Spinal cord (tissue), 10 donors: ENCODE data around the gene PRDM5. TPM values are rescaled to one million over a fixed set of nuclear protein-coding genes. Genes with fewer than 3 reads are reported as not detected.

Source experiments
- DNase-seq, 6 donors: peaks; one replicate each; pipeline versions ENCODE4 v3.0.0 to v3.0.0-alpha.2; 2013 to 2015; ENCODE audit warnings: low spot score in 6 of 6, low read depth in 4 of 6
- H3K27ac ChIP-seq: one replicate; pipeline ENCODE4 v1.5.1; 2013; ENCODE audit warnings: low read depth, low read length, control low read depth
- H3K27me3 ChIP-seq: one replicate; pipeline ENCODE4 v1.6.1; 2013; ENCODE audit warnings: low read length; ENCODE audit not compliant: control insufficient read depth, insufficient read depth
- H3K36me3 ChIP-seq: one replicate; pipeline ENCODE4 v1.6.1; 2013; ENCODE audit warnings: low read length; ENCODE audit not compliant: control insufficient read depth, insufficient read depth
- H3K4me1 ChIP-seq: one replicate; pipeline ENCODE4 v1.6.1; 2013; ENCODE audit warnings: low read length; ENCODE audit not compliant: control insufficient read depth, insufficient read depth
- H3K4me3 ChIP-seq: one replicate; pipeline ENCODE4 v1.5.1; 2013; ENCODE audit warnings: low read depth, low read length, control low read depth
- H3K9me3 ChIP-seq: one replicate; pipeline ENCODE4 v1.6.1; 2013; ENCODE audit warnings: low read length; ENCODE audit not compliant: control insufficient read depth, insufficient read depth
- WGBS: methylation state at CpG from one replicate; pipeline ENCODE4 v1.1.5; 2013; ENCODE audit warnings: missing lambda C conversion rate; ENCODE audit not compliant: insufficient coverage; 5-methylcytosine and 5-hydroxymethylcytosine counted together
- polyA plus RNA-seq, 2 donors: library from polyadenylated mRNA; unstranded; fragments of 120-200 nt; gene quantifications; one replicate each; pipeline ENCODE4 v1.2.1, GENCODE V29; 2013; ENCODE audit not compliant: insufficient read length in 2 of 2
- total RNA-seq, 2 donors: library from RNA; depleted of rRNA in 1 of 2; stranded (reverse); fragments of 120-200 nt in 1 of 2; fragments of >200 nt in 1 of 2; gene quantifications; one replicate each; pipeline versions ENCODE4 v1.2.3 to v1.2.4, GENCODE V29; 2013 to 2014
- donor health status: healthy.

PRDM5 gene
- total and polyA plus RNA-seq, 4 donors, result 10.5 to 57.1 (median 33.7) TPM

DNA sequence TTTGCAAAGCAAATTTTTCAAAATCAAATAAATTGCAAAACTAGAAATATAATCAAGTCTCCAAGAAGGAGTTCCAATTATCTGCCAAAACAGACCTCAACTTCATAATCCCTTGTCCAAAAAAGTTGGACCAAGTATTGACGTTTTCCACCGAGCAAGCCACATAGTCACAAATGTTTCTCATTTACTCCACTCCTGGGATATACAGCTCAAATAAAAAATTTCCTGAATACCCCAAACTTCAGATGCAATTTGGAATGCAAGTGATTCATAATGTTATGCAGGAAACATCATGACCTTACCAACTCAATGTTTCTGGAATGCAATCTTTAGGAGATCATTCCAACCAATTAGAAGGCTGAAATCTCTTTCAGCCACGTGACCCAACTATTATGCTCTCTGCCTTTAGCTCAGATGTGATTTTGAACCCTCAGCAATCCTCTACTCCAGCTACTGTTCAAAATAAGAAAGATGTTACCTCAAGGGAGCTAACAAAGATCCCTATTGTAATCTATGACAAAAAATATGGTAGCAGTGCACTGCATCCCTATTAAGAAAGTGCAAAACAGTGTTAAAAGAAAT lies 72.4 kb downstream of the PRDM5 start:
- H3K36me3 ChIP-seq, result no peaks in the 10 kb centered on the region
- no peaks in the 10 kb centered on the region for H3K27me3 ChIP-seq
- H3K4me3 ChIP-seq, result no peak overlapping the region
- no peak overlapping the region for H3K27ac ChIP-seq
- WGBS, result 100% methylated on average over 2 of the region's 3 CpGs
- DNase-seq, result no peak
- no peaks in the 10 kb centered on the region for H3K4me1 ChIP-seq
- H3K9me3 ChIP-seq, result no peaks in the 10 kb centered on the region

DNA sequence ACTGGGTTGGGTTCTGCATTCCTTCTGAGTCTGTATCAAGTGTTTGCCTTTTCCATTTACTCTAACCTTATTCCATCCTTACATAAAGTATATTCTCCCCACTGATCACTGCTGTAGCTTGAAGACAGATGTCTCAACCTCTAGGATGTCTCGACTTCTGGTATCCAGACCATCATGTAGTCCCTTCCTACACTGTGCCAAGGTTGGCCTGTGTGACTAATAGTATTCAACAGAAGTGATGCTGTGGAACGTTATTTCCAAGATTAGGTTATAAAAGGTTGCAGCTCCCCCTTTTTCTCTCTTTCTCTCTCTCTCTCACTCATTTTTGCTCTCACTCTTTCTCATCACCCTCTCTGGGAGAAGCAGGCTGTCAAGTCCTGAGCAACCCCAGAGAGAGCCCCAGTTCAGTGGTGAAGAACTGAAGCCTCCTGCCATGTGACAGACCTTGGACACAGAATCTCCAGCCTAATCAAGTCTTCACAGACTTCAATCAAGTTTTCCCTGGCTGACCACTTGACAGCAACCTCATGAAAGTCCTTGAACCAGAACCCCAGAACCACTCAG lies 75.4 kb downstream of the PRDM5 start:
- Histone ChIP-seq H3K27ac (no peak overlapping the region), H3K4me1 (no peaks in the 10 kb centered on the region), H3K36me3 (no peaks in the 10 kb centered on the region), H3K4me3 (no peak overlapping the region), H3K27me3 (no peaks in the 10 kb centered on the region), H3K9me3 (no peaks in the 10 kb centered on the region)
- DNase-seq, result no peak
- no CpG with 5 or more reads among the region's 2 CpGs for WGBS

DNA sequence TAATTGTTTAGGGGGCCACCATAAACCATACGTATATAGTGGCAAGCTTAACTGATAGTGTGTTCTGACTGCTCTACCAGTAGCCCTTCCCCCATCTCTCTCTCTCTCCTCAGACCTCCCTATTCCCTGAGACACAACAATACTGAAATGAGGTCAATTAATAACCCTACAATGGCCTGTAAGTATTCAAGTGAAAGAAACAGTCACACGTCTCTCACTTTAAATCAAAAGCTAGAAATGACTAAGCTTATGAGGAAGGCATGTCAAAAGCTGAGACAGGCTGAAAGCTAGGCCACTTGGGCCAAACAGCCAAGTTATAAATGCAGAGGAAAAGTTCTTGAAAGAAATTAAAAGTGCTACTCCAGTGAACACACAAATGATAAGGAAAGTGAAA lies 78.0 kb downstream of the PRDM5 start:
- no peaks in the 10 kb centered on the region for H3K27me3 ChIP-seq
- no peaks in the 10 kb centered on the region for H3K4me1 ChIP-seq
- no peaks in the 10 kb centered on the region for H3K9me3 ChIP-seq
- WGBS, result no CpG with 5 or more reads among the region's 2 CpGs
- H3K27ac ChIP-seq, result no peak overlapping the region
- DNase-seq, result no peak
- peaks cover 11% of the 10 kb centered on the region for H3K36me3 ChIP-seq
- H3K4me3 ChIP-seq, result no peak overlapping the region

DNA sequence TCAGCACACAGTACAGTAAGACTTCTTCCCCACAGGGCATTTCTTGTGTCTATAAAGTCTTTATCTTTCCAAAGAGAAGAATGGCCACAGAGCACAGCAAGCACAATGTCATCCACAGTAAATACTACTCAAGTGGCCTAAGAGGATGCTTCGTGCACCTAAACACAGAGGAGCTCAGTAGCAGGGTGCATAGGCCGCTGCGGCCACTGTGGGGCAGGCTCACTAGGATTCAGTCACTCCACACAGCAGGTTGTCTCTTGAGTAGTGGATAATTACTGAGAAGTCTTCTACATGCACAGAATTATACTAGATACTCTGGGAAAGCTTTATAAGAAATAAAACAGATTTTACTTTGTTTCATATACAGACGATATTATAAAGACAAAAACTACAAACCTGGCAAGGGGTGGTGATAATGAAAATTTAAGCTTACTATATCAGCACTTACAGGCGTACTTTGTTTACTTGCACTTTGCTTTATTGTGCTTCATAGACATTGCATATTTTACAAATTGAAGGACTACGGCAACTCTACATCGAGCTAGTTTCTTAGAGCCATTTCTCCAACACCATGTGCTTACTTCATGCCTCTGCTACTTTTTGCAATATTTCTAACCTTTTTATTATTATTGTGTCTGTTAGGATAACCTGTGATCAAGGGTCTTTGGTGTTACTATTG lies 78.5 kb downstream of the PRDM5 start:
- DNase-seq, result peak in 1 of 6 donors; percentile 31
- no CpG with 5 or more reads among the region's 7 CpGs for WGBS
- no peaks in the 10 kb centered on the region for H3K27me3 ChIP-seq

DNA sequence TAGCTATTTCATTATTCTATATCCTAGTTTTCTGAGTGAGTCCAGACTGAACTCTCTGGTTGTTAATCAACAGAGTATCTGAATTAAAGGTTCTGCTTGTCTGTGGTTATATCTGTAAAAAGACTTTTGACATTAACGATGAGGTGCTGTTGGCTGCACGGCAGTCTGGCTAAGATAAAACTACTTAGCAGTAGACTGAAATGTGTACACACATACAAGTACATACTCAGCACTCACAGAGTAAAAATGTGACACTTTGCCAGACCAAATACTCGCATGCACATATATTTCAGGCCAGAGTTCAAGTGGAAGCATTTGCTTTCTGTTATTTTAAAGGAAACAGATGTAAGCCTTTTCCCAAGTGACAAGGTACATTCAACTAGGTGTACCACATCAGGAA lies 80.5 kb downstream of the PRDM5 start:
- H3K9me3 ChIP-seq, result no peaks in the 10 kb centered on the region
- peaks cover 16% of the 10 kb centered on the region for H3K36me3 ChIP-seq
- no CpG with 5 or more reads among the region's 3 CpGs for WGBS
- no peak for DNase-seq
- no peaks in the 10 kb centered on the region for H3K4me1 ChIP-seq
- H3K27ac ChIP-seq, result no peak overlapping the region
- H3K4me3 ChIP-seq, result no peak overlapping the region
- H3K27me3 ChIP-seq, result no peaks in the 10 kb centered on the region

More for the DNA sequence above, 78.5 kb downstream of the PRDM5 start:
- Histone ChIP-seq H3K9me3 (no peaks in the 10 kb centered on the region), H3K36me3 (peaks cover 12% of the 10 kb centered on the region), H3K27ac (no peak overlapping the region), H3K4me1 (no peaks in the 10 kb centered on the region), H3K4me3 (no peak overlapping the region)

GRCh38 chr4:120841580-120841979 lies 80.9 kb downstream of the PRDM5 start:
- H3K36me3 ChIP-seq, result peaks cover 16% of the 10 kb centered on the region
- no peaks in the 10 kb centered on the region for H3K27me3 ChIP-seq
- H3K27ac ChIP-seq, result no peak overlapping the region
- no CpG with 5 or more reads among the region's 3 CpGs for WGBS
- no peaks in the 10 kb centered on the region for H3K9me3 ChIP-seq
- no peak for DNase-seq
- no peaks in the 10 kb centered on the region for H3K4me1 ChIP-seq
- no peak overlapping the region for H3K4me3 ChIP-seq

GRCh38 chr4:120839974-120840751 lies 82.4 kb downstream of the PRDM5 start:
- H3K9me3 ChIP-seq, result no peaks in the 10 kb centered on the region
- DNase-seq, result no peak
- H3K27ac ChIP-seq, result no peak overlapping the region
- no peaks in the 10 kb centered on the region for H3K27me3 ChIP-seq
- H3K36me3 ChIP-seq, result peaks cover 16% of the 10 kb centered on the region
- H3K4me1 ChIP-seq, result no peaks in the 10 kb centered on the region
- 94% methylated on average over 18 of the region's 18 CpGs for WGBS
- H3K4me3 ChIP-seq, result no peak overlapping the region

DNA sequence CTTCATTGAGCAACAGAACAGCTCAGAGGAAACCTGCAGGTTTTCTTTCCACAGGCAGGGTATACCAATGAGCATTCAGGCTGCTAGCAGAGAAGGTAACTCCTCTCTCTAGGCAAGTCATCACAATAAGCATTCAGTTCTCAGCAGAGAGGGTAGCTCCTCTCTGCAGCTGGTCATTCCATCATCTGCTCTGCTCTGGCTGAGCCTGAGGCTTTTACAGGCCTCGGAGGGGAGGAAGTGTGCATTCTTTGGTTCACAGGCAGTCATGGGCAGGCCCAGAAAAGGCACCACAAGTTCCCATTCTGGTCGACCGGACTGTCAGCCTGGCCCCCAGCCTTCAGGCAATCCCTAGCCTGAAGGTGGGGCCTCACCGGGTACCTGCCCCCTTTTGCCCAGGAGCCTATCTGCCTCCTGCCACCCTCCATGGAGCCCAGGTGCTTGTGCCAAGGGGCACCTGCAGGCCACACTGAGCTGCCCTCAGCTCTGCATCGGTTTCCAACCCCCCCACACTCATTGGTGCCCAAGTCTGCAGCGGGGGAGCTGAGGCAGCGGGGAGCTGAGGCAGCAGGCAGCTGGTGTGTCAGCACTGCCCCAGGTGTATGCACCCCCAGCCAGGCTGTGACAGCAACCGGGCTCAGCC lies 83.1 kb downstream of the PRDM5 start:
- Histone ChIP-seq H3K9me3 (no peaks in the 10 kb centered on the region), H3K4me1 (no peaks in the 10 kb centered on the region), H3K27me3 (no peaks in the 10 kb centered on the region), H3K27ac (no peak overlapping the region), H3K36me3 (peaks cover 16% of the 10 kb centered on the region), H3K4me3 (no peak overlapping the region)
- WGBS, result 94% methylated on average over 8 of the region's 8 CpGs
- DNase-seq, result no peak

GRCh38 chr4:120838784-120839183 lies 83.7 kb downstream of the PRDM5 start:
- Histone ChIP-seq H3K36me3 (peaks cover 16% of the 10 kb centered on the region), H3K9me3 (no peaks in the 10 kb centered on the region), H3K4me3 (no peak overlapping the region), H3K4me1 (no peaks in the 10 kb centered on the region), H3K27ac (no peak overlapping the region), H3K27me3 (no peaks in the 10 kb centered on the region)
- no peak for DNase-seq
- 87% methylated on average over 5 of the region's 5 CpGs for WGBS
